Natural killer cell (primary cell): Measurements from ENCODE around the gene OR4A47. TPM values are rescaled to one million over a fixed set of nuclear protein-coding genes. Genes with fewer than 3 reads are reported as not detected.

Experiments
- total RNA-seq, 4 donors: library from RNA; stranded (reverse); fragments of 120-200 nt in 1 of 4; gene quantifications; one replicate each; pipeline versions ENCODE4 v1.2.3 to v1.2.4, GENCODE V29; 2013 to 2022

The OR4A47 gene
- total RNA-seq, 3 donors from 2014 or later (not counting 1 experiment from before 2014, with no cell fraction given), result not detected

Other genes with a start within 250 kb of the OR4A47 start
- not detected for gene OR4X2, start 243.7 kb upstream of the OR4A47 start, total RNA-seq
- gene OR4X1, start 224.9 kb upstream of the OR4A47 start, total RNA-seq, result not detected
- gene OR4S1, start 182.6 kb upstream of the OR4A47 start, total RNA-seq, result not detected
- gene OR4C3, start 163.9 kb upstream of the OR4A47 start, total RNA-seq, result not detected
- not detected for gene OR4C5, start 122.3 kb upstream of the OR4A47 start, total RNA-seq